ENCODE data around the gene MCF2L2. TPM values are rescaled to one million over a fixed set of nuclear protein-coding genes. Genes with fewer than 3 reads are reported as not detected.
A peak's percentile ranks its signal among the peaks of the same experiment; 100 is the strongest.

The MCF2L2 gene
- total and polyA plus RNA-seq, 9 of the 15 experiments (the other 6 are each of a cell fraction or from before 2014, with no cell fraction given) = 0.56 to 4.2 (median 3.0) TPM

DNA sequence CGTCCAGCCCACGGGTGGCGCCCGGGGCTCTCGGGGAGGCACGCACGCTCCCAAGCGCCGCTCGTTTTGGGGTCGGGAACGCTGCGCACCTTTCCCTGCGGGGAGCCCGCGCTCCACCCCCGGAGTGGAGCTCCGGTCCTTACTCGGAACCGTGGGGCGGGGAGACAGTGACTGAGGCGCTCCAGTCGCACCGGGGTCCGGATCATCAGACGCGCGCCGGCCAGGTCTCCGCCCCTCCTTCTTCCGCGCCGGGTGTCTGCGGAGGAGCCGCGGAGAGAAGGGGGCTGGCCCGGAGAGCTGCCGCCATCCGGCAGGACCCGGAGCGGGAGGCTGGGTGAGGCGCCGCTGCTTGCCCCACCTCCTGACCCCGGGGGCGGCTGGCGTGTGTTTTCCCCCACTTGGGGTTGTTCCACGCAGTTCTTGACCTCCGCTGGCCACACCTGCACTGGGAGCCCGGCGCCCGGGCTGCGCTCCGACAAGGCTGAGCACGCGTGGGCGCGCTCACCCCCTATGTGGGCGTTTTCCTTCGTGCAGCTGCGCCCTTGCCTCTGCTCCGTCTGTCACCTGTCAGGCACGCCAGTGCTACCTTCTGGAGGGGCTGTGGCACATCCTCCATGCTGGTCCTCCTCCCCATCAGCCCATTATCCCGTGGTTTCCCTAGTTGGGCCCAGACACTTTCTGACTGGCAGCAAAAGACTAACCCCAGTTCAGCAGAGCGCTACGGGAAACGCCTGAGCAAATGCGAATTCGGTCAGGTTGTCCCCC lies at the start of gene MCF2L2 (continued):
- TF ChIP-seq ELF1 (tag; IDR thresholded peaks at IDR 0.05) (peak; percentile 70), ERF (CRISPR knock-in tag; IDR thresholded peaks at IDR 0.05) (no peak), THAP12 (CRISPR knock-in tag; IDR thresholded peaks at IDR 0.05) (no peak), ZBTB7A (IDR thresholded peaks at IDR 0.05; ENCODE audit: borderline replicate concordance, control insufficient read depth, low read depth, low read length) (peak; percentile 62; the same call in 1 of the 2 replicates), RBM22 (IDR thresholded peaks at IDR 0.05; ENCODE audit: low read depth, low read length, poor library complexity, severe bottlenecking) (no peak), NUFIP1 (IDR thresholded peaks at IDR 0.05; ENCODE audit: partially characterized antibody) (no peak), CBFA2T2 (conservative IDR thresholded peaks at IDR 0.05) (no peak), HDGF (IDR thresholded peaks at IDR 0.05) (no peak), ESRRA (IDR thresholded peaks at IDR 0.05; ENCODE audit: borderline replicate concordance, low read depth) (peak; percentile 59; the same call in 1 of the 2 replicates), GABPA (tag; conservative IDR thresholded peaks at IDR 0.05; ENCODE audit: low read depth) (peak; percentile 62; the same call in 1 of the 2 replicates), ZNF197 (CRISPR knock-in tag; IDR thresholded peaks at IDR 0.05; ENCODE audit: low read depth) (no peak), ETV1 (tag; conservative IDR thresholded peaks at IDR 0.05; ENCODE audit: low read depth) (0 out of 2 replicates have a peak, but pooled peaks have one; percentile 14), ZZZ3 (IDR thresholded peaks at IDR 0.05) (no peak), ARID1B (IDR thresholded peaks at IDR 0.05) (no peak; the same call in 1 of the 2 replicates), TAF7 (tag; IDR thresholded peaks at IDR 0.05) (0 out of 2 replicates have a peak, but pooled peaks have one; percentile 34), ZNF274 (IDR thresholded peaks at IDR 0.05; ENCODE audit: borderline replicate concordance, low read depth, low read length) (no peak), JUN (IDR thresholded peaks at IDR 0.05; ENCODE audit: borderline replicate concordance, low read depth, low read length) (no peak), JUN (CRISPR knock-in tag; IDR thresholded peaks at IDR 0.05; ENCODE audit: borderline replicate concordance) (0 out of 2 replicates have a peak, but pooled peaks have one; percentile 71), FOXO4 (CRISPR knock-in tag; IDR thresholded peaks at IDR 0.05) (no peak), PTBP1 (IDR thresholded peaks at IDR 0.05; ENCODE audit: low read depth, low read length) (no peak), CCNT2 (IDR thresholded peaks at IDR 0.05; ENCODE audit: borderline replicate concordance, extremely low read depth, insufficient read length, low read depth, low read length) (no peak), TBL1XR1 (IDR thresholded peaks at IDR 0.05; ENCODE audit: low read length in 2 of 2) (0 out of 4 replicates have a peak, but pooled peaks of 1 of the 2 experiments have one; percentile 25)
- TF ChIP-seq, protein P1, sequence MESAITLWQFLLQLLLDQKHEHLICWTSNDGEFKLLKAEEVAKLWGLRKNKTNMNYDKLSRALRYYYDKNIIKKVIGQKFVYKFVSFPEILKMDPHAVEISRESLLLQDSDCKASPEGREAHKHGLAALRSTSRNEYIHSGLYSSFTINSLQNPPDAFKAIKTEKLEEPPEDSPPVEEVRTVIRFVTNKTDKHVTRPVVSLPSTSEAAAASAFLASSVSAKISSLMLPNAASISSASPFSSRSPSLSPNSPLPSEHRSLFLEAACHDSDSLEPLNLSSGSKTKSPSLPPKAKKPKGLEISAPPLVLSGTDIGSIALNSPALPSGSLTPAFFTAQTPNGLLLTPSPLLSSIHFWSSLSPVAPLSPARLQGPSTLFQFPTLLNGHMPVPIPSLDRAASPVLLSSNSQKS (CRISPR knock-in tag; IDR thresholded peaks at IDR 0.05) = no peak
